Prostate gland (tissue), 2 donors: Measurements from ENCODE around the gene GABBR2.

ENCODE experiments used
- CTCF ChIP-seq, 4 experiments: fragments of 200-600 bp in 2 of 4; fragments of 450-650 bp in 2 of 4; sonication (generic) in 2 of 4; IDR thresholded peaks; 1 replicate in 3 of 4; 2 replicates in 1 of 4; pipeline ENCODE4 v1.5.1; 2016 to 2019; ENCODE audit warnings: antibody characterized with exemption in 4 of 4, mild to moderate bottlenecking in 2 of 4, moderate library complexity in 2 of 4
- POLR2A ChIP-seq: fragments of 450-650 bp; IDR thresholded peaks from one replicate; pipeline ENCODE4 v1.6.1; 2016; ENCODE audit warnings: antibody characterized with exemption, mild to moderate bottlenecking
- POLR2AphosphoS5 ChIP-seq: sonication (generic); formaldehyde crosslinking; IDR thresholded peaks from one replicate; pipeline ENCODE4 v1.6.1; 2017; ENCODE audit warnings: antibody characterized with exemption

GRCh38 chr9:98360176-98360708 lies 348.5 kb downstream of the GABBR2 start:
- TF ChIP-seq POLR2A = no peak
- no peak for TF ChIP-seq POLR2AphosphoS5
- no peak for TF ChIP-seq CTCF (IDR thresholded peaks at IDR 0.05)
